Ishikawa (cell line): Measurements from ENCODE around the gene SUSD5.

ENCODE experiments used
- CEBPB ChIP-seq: IDR thresholded peaks from 2 replicates; pipeline ENCODE4 v1.6.1; 2012
- CREB1 ChIP-seq: IDR thresholded peaks from 2 replicates; pipeline ENCODE4 v1.6.1; 2012; ENCODE audit warnings: low read depth
- EGR1 ChIP-seq: IDR thresholded peaks from 2 replicates; pipeline ENCODE4 v1.6.1; 2012
- EP300 ChIP-seq: IDR thresholded peaks from 2 replicates; pipeline ENCODE4 v1.6.1; 2012; ENCODE audit warnings: borderline replicate concordance
- FOXM1 ChIP-seq: IDR thresholded peaks from 2 replicates; pipeline ENCODE4 v1.6.1; 2012; ENCODE audit warnings: low read depth, borderline replicate concordance
- MAX ChIP-seq: IDR thresholded peaks from 2 replicates; pipeline ENCODE4 v1.6.1; 2012
- NFIC ChIP-seq: IDR thresholded peaks from 2 replicates; pipeline ENCODE4 v1.6.1; 2012
- RAD21 ChIP-seq: IDR thresholded peaks from 2 replicates; pipeline ENCODE4 v1.6.1; 2012; ENCODE audit warnings: low read depth
- REST ChIP-seq: IDR thresholded peaks from 2 replicates; pipeline ENCODE4 v1.6.1; 2012; ENCODE audit warnings: low read depth, mild to moderate bottlenecking
- TAF1 ChIP-seq: IDR thresholded peaks from 2 replicates; pipeline ENCODE4 v1.6.1; 2012; ENCODE audit warnings: low read depth, mild to moderate bottlenecking
- TCF12 ChIP-seq: IDR thresholded peaks from 2 replicates; pipeline ENCODE4 v1.6.1; 2012; ENCODE audit warnings: low read depth
- TEAD4 ChIP-seq: IDR thresholded peaks from 2 replicates; pipeline ENCODE4 v1.6.1; 2012
- USF1 ChIP-seq: IDR thresholded peaks from 2 replicates; pipeline ENCODE4 v1.6.1; 2012
- YY1 ChIP-seq: IDR thresholded peaks from 2 replicates; pipeline ENCODE4 v1.6.1; 2012; ENCODE audit warnings: low read depth
- ZBTB7A ChIP-seq: IDR thresholded peaks from 2 replicates; pipeline ENCODE4 v1.6.1; 2012; ENCODE audit warnings: low read depth

Gene SUSD5

GRCh38 chr3:33202711-33203457, 15.7 kb downstream of the SUSD5 start:
- TF ChIP-seq MAX, result no peak
- TF ChIP-seq FOXM1, result no peak
- no peak for TF ChIP-seq TAF1
- no peak for TF ChIP-seq CEBPB
- no peak for TF ChIP-seq TCF12
- TF ChIP-seq RAD21, result no peak
- TF ChIP-seq TEAD4, result no peak
- TF ChIP-seq NFIC, result no peak
- no peak for TF ChIP-seq EGR1
- no peak for TF ChIP-seq REST
- no peak for TF ChIP-seq ZBTB7A
- no peak for TF ChIP-seq CREB1
- TF ChIP-seq USF1, result no peak
- no peak for TF ChIP-seq EP300
- no peak for TF ChIP-seq YY1

GRCh38 chr3:33201195-33201594, 17.4 kb downstream of the SUSD5 start:
- TF ChIP-seq TCF12 (no peak), MAX (no peak), FOXM1 (no peak), CEBPB (no peak), TAF1 (no peak), REST (no peak), EP300 (no peak), YY1 (no peak), NFIC (no peak), USF1 (no peak), RAD21 (no peak), CREB1 (no peak), ZBTB7A (no peak), EGR1 (no peak), TEAD4 (no peak)

- TF ChIP-seq FOXM1 (no peak), EP300 (no peak), ZBTB7A (no peak), TAF1 (no peak), CREB1 (no peak), REST (no peak), YY1 (no peak), NFIC (no peak), TEAD4 (no peak), MAX (no peak), RAD21 (no peak), USF1 (no peak), CEBPB (no peak)
These were observed 22.1 kb downstream of the SUSD5 start for GRCh38 chr3:33196538-33196937.

- TF ChIP-seq TAF1, result no peak
- TF ChIP-seq YY1, result no peak
- no peak for TF ChIP-seq NFIC
- TF ChIP-seq TEAD4, result no peak
- no peak for TF ChIP-seq USF1
- TF ChIP-seq EGR1, result no peak
These were observed 24.3 kb downstream of the SUSD5 start for GRCh38 chr3:33194303-33194702.
